Measurements from ENCODE around the gene ABCB6.

The ABCB6 gene

DNA sequence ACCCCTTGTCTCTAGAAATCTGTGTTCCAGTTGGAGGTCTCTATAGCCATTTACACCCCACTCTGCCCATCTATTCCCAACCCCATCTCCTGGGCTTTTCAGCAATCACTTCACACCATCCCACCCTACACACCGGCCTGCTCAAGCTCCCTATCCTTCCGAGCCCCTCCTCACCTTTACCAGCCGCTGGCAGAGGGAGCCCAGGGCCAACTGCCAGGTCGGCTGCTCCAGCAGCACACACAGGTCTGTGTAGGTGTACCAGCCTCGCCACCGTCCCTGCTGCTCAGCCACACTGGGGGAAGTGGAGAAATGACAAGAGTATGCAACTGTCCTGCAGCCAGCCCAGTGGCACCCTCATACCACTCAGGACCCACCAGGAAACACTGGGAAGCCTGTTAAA, 45.6 kb downstream of the ABCB6 start:
- Histone ChIP-seq H3K9me3 (ENCODE audit: control insufficient read depth, insufficient read depth, low read depth, low read length) (no peaks in the 10 kb centered on the region), H3K4me3 (ENCODE audit: low read depth, low read length) (no peak overlapping the region), H3K4me1 (ENCODE audit: control insufficient read depth, insufficient read depth, low read length) (0 out of 2 replicates have a peak, but pooled peaks cover 4% of the 10 kb centered on the region), H3K36me3 (ENCODE audit: control insufficient read depth in 2 of 2, insufficient read depth in 1 of 2, low read length in 2 of 2) (peaks cover 4 to 36% of the 10 kb centered on the region in 2 experiments; a peak in 2 of 3 replicates), H3K27ac (ENCODE audit: extremely low read depth, low read depth, low read length) (no peak overlapping the region)
- TF ChIP-seq ZNF10 (tag by site-specific recombination; IDR thresholded peaks at IDR 0.05), result no peak
- TF ChIP-seq, protein P1, sequence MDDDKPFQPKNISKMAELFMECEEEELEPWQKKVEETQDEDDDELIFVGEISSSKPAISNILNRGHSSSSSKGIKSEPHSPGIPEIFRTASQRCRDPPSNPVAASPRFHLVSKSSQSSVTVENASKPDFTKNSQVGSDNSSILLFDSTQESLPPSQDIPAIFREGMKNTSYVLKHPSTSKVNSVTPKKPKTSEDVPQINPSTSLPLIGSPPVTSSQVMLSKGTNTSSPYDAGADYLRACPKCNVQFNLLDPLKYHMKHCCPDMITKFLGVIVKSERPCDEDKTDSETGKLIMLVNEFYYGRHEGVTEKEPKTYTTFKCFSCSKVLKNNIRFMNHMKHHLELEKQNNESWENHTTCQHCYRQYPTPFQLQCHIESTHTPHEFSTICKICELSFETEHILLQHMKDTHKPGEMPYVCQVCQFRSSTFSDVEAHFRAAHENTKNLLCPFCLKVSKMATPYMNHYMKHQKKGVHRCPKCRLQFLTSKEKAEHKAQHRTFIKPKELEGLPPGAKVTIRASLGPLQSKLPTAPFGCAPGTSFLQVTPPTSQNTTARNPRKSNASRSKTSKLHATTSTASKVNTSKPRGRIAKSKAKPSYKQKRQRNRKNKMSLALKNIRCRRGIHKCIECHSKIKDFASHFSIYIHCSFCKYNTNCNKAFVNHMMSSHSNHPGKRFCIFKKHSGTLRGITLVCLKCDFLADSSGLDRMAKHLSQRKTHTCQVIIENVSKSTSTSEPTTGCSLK (tag by site-specific recombination; IDR thresholded peaks at IDR 0.05), result no peak
- no peak for TF ChIP-seq ZNF670 (tag by site-specific recombination; IDR thresholded peaks at IDR 0.05; ENCODE audit: low read depth)
- no peak for TF ChIP-seq MZF1 (tag by site-specific recombination; IDR thresholded peaks at IDR 0.05; ENCODE audit: borderline replicate concordance)
- no peak for TF ChIP-seq ZNF274 (IDR thresholded peaks at IDR 0.05; ENCODE audit: low read length)
- no peak for TF ChIP-seq ZNF274 (tag by site-specific recombination; IDR thresholded peaks at IDR 0.05; ENCODE audit: borderline replicate concordance)
- no peak for TF ChIP-seq YY2 (tag by site-specific recombination; IDR thresholded peaks at IDR 0.05)
- no peak for TF ChIP-seq MEIS1 (CRISPR knock-in tag; IDR thresholded peaks at IDR 0.05; ENCODE audit: borderline replicate concordance)
- no peak for TF ChIP-seq ZNF558 (tag by site-specific recombination; IDR thresholded peaks at IDR 0.05)
- no peak for TF ChIP-seq SP7 (tag by site-specific recombination; IDR thresholded peaks at IDR 0.05)
- no peak for TF ChIP-seq ZNF140 (tag by site-specific recombination; IDR thresholded peaks at IDR 0.05)
- no peak for TF ChIP-seq ZNF324 (tag by site-specific recombination; IDR thresholded peaks at IDR 0.05)
- TF ChIP-seq GLIS1 (tag by site-specific recombination; IDR thresholded peaks at IDR 0.05), result no peak
- no peak for TF ChIP-seq KLF7 (tag by site-specific recombination; IDR thresholded peaks at IDR 0.05; ENCODE audit: borderline replicate concordance)
- TF ChIP-seq, protein P2, sequence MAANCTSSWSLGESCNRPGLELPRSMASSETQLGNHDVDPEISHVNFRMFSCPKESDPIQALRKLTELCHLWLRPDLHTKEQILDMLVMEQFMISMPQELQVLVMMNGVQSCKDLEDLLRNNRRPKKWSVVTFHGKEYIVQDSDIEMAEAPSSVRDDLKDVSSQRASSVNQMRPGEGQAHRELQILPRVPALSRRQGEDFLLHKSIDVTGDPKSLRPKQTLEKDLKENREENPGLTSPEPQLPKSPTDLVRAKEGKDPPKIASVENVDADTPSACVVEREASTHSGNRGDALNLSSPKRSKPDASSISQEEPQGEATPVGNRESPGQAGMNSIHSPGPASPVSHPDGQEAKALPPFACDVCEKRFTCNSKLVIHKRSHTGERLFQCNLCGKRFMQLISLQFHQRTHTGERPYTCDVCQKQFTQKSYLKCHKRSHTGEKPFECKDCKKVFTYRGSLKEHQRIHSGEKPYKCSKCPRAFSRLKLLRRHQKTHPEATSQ (tag by site-specific recombination; IDR thresholded peaks at IDR 0.05), result no peak
- no peak for TF ChIP-seq ZNF530 (tag by site-specific recombination; IDR thresholded peaks at IDR 0.05; ENCODE audit: low read depth)
- TF ChIP-seq ZBTB7A (tag by site-specific recombination; IDR thresholded peaks at IDR 0.05; ENCODE audit: low read depth), result no peak
- TF ChIP-seq ZNF266 (tag by site-specific recombination; IDR thresholded peaks at IDR 0.05; ENCODE audit: low read depth), result no peak
- TF ChIP-seq ZNF776 (tag by site-specific recombination; IDR thresholded peaks at IDR 0.05; ENCODE audit: borderline replicate concordance), result no peak
- TF ChIP-seq, protein P3, sequence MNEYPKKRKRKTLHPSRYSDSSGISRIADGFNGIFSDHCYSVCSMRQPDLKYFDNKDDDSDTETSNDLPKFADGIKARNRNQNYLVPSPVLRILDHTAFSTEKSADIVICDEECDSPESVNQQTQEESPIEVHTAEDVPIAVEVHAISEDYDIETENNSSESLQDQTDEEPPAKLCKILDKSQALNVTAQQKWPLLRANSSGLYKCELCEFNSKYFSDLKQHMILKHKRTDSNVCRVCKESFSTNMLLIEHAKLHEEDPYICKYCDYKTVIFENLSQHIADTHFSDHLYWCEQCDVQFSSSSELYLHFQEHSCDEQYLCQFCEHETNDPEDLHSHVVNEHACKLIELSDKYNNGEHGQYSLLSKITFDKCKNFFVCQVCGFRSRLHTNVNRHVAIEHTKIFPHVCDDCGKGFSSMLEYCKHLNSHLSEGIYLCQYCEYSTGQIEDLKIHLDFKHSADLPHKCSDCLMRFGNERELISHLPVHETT (tag by site-specific recombination; IDR thresholded peaks at IDR 0.05), result no peak
- no peak for TF ChIP-seq ZNF701 (tag by site-specific recombination; IDR thresholded peaks at IDR 0.05)
- ChIA-PET CTCF (interaction anchor here (0.5 to 8.4 kb wide), 5 partner anchors 14 to 338 kb away, joined by 3 to 101 read pairs (median 4); no protein-coding TSS in a partner anchor), POLR2A (no interaction called here)
